LNCaP clone FGC (cell line): Measurements from ENCODE around the gene UBXN1.

Experiments
- DNase-seq: peaks from one replicate; pipeline ENCODE4 v3.0.0-alpha.2; 2011; ENCODE audit warnings: low read depth
- H3K4me3 ChIP-seq: 2 replicates; pipeline ENCODE4 v1.5.1; 2011; ENCODE audit warnings: mild to moderate bottlenecking, low read depth, low read length, control low read depth
- TF ChIP-seq, protein P1 (sequence below): IDR thresholded peaks from 2 replicates; pipeline ENCODE4 v1.5.1; 2012; ENCODE audit warnings: mild to moderate bottlenecking; ENCODE audit not compliant: control insufficient read depth, insufficient read depth; ENCODE audit errors: extremely low read depth

Gene UBXN1

DNA sequence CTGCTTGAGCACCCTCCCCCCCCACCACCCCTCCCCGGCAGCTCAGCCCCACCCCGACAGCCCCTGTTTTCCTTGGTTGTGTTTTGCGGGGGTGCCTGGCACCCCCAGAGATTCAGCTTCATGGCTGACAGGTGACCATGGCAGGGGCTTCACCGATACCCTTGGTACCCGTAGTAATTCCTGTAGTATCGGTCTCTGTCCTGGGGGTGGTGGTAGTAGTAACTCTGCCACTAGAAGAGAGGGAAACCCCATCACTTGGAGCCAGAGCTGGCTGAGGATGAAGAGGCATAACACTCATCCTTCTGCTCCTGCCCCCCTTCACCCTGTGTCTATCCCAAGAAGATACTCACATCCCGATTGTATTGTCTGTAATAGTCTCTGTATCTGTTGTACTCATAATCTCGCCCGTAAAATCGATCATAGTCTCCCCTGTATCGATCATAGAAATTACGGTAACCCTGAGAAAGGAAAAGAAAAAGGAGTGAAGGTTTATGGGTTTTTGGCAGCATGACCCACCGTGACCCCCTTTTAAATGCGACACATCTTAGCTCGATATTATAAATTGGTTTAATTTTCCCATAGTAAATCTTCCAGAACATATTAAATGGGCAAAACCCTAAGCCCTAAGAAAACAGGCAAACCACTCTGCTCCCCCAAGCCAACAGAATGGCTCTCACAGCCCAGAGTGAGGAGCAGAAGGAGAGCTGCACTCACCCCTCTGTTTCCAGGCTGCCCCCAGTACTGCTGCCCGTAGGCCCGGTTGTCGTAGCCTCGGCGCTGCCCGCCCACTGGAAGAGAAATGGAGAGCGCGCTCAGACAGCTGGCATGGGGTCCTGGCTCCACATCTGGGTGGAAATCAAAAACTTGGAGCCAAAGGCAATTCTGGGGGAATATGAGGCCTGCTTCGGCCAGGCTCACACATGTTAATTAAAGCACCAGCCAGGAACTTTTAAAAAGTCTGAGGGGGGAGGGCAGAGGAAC lies 36.6 kb upstream of the UBXN1 start:
- TF ChIP-seq, protein P1, sequence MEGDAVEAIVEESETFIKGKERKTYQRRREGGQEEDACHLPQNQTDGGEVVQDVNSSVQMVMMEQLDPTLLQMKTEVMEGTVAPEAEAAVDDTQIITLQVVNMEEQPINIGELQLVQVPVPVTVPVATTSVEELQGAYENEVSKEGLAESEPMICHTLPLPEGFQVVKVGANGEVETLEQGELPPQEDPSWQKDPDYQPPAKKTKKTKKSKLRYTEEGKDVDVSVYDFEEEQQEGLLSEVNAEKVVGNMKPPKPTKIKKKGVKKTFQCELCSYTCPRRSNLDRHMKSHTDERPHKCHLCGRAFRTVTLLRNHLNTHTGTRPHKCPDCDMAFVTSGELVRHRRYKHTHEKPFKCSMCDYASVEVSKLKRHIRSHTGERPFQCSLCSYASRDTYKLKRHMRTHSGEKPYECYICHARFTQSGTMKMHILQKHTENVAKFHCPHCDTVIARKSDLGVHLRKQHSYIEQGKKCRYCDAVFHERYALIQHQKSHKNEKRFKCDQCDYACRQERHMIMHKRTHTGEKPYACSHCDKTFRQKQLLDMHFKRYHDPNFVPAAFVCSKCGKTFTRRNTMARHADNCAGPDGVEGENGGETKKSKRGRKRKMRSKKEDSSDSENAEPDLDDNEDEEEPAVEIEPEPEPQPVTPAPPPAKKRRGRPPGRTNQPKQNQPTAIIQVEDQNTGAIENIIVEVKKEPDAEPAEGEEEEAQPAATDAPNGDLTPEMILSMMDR = no peak
- no peak overlapping the region for H3K4me3 ChIP-seq
- no peak for DNase-seq

DNA sequence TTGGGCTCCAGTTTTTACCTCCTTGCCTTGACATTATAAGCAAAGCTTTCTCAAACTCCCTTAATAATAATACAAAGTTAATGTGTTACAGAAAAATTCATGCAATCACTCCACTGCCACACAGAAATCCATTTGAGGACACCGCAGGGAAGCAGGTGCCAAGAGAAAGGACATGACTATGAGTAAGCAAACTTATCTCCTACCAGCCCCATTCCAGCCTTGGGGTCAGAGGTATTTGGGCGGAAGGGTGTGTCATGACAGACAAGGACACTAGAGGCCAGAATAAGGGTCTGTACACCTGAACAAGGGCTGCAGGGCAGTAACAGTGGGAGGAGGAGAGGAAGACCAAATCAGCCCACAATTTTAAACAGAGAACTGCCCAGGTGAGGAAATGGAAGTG lies 34.5 kb upstream of the UBXN1 start:
- H3K4me3 ChIP-seq = no peak overlapping the region
- TF ChIP-seq, protein P1 = no peak
- DNase-seq = no peak

DNA sequence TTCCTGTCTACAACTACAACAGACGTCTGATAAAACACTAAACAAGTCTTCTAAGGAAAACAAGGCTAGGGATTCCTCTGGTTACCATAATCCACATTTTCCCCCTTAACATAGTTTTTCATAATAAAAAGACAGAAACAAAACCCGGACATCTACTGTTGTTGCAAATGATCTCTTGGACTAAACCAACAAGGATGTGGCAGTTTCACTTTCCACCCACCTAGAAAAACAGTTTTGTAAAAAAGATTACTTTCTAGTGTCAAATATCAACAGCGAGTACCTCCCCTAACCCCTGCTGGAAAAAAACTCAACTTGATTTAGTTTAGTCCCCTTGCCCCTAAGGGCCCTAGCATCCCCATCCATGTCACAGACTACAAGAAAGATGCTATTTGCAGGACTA lies 34.0 kb upstream of the UBXN1 start:
- TF ChIP-seq, protein P1 = no peak
- no peak overlapping the region for H3K4me3 ChIP-seq
- no peak for DNase-seq

DNA sequence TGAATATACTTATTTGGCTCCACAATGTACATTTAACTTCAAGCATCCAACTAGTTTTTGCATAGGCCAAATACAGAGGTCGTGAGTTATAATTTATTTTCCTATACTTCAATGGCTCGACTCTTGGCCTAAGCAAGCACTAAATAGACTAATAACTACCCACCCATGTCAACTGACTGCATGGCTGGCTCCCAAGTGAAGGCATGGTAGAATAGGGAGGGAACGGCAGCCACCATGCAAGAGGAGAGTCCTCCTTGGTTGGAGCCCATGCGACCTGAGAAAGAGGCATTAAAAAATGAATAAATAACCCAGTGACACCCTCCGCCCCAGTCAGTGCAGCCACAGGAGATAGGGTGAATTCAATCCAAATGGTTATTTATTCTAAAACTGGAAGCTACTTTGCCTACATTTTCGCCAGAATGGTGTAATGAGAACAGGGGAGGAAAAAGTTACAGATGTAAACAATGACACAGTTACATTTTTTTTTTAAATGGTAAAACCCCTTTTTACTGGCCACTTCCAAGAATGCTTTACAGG lies 33.5 kb upstream of the UBXN1 start:
- no peak overlapping the region for H3K4me3 ChIP-seq
- no peak for DNase-seq
- TF ChIP-seq, protein P1 = no peak

DNA sequence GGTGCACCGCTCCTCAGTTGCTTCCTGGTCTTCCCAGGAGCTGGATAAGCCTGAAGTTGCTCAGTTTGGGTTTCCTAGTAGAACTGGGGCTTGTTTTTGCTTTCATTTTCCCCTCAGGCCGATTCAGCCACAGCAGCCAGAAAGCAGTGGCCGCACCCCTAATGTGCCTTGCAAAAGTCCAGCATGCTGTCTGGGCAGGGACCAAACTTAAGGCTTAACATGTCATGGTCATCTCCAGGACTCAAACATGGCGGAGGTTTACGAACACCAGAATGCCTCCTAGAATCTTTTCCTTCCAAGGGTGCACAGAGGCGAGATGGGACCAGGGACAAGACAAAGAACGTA lies 31.1 kb upstream of the UBXN1 start:
- H3K4me3 ChIP-seq = peak overlapping the region; percentile 59
- no peak for DNase-seq
- TF ChIP-seq, protein P1 = no peak

DNA sequence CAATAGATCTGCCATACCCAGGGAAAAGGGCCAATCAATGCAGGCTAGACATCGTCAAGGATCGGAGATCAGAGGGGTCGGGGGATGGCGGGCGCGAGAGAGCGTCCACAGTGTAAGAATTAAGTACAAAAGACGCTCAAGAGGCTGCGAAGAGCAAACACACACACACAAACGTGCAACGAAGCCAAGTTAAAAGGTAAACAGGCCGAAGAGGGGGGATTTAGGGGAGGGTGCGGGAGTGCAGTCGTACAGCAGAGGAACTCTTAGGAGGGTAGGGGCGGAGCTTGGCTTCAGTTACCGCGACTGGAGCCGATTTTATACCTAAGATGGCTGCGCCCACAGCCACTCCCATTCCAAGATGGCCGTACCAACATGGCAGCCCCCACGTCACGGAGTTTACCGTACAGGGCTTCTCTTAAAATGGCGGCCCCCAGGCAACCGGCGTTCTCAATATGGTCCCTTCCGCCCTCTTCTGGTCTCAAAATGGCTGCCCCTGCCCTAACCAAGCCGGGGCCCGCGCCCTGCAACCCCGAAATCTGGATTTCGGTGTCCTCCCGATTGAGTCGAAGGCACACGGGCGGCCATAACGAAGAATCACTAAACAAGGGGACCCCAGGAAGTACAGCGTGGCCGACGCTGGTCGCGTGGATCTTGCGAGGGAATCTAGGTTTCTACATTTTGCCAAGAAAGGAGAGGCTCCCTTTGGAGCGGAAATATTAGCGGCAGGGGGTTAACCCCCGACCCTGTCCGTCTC lies 30.6 kb upstream of the UBXN1 start:
- peak overlapping the region; percentile 59 for H3K4me3 ChIP-seq
- TF ChIP-seq, protein P1 = 0 out of 2 replicates have a peak, but pooled peaks have one; percentile 3
- peak; percentile 98 for DNase-seq
